GM12873 (cell line): ENCODE results near the gene RFX2.

Experiments
- CTCF ChIP-seq: IDR thresholded peaks from 2 replicates; pipeline ENCODE4 v1.5.1; 2012; ENCODE audit warnings: low read depth, mild to moderate bottlenecking, moderate library complexity, low read length, control low read depth; ENCODE audit not compliant: insufficient read depth; ENCODE audit errors: missing control alignments

Gene RFX2

GRCh38 chr19:5948752-5949564 is 161.3 kb downstream of the RFX2 start:
- TF ChIP-seq CTCF: no peak

GRCh38 chr19:5947435-5947834 is 162.9 kb downstream of the RFX2 start:
- TF ChIP-seq CTCF: no peak

GRCh38 chr19:5943623-5944022 is 166.7 kb downstream of the RFX2 start:
- TF ChIP-seq CTCF: no peak
